ENCODE data around the gene CD200. TPM values are rescaled to one million over a fixed set of nuclear protein-coding genes. Genes with fewer than 3 reads are reported as not detected.

The CD200 gene
- total RNA-seq, 4 donors from 2014 or later: 3.7 to 15.4 (median 7.1) TPM

DNA sequence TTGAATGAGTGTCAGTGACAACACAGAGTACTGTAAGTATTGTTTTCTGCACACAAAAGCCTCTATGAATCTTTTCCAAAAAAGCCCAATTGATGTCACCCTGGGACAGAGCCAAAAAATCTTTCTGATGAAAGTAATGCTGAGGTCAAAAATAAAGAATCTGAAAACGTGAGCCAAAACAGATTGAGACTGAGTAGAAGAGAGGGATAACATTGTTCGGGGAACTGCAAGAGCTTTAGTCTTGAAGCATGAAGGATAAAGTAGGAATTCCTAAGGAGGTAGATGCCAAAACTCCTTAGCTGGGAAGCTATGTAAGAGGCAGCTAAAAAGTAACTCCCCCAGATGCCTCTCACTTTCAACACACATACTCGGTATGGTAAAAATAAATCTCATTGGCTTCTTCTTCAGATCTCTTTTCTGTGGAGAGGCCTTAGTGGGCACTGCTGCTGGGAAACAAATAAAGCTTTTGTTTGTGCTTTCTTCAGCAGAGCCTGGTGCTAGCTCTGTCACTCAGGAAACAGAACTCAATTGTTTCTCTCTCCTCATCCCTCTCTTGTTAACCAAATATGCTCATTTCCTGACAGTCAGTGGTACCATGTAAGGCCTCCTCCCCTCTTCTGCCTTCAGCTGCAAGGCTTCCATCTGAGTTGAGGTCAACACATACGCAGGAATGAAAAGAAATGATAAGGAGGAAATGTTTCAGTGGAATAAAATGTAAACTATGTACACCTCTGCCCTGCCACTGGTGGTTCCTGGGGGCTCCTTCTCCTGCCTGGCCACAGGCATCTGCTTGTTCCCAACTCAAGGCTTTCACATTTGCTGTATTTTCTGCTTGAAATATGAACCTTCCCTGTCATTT is 58.1 kb downstream of the CD200 start:
- H3K27ac ChIP-seq: peak overlapping the region in 3 of 4 donors; percentile 1 to 64 (median 56)
- no peaks in the 10 kb centered on the region for H3K9me3 ChIP-seq
- DNase-seq: no peak
- TF ChIP-seq, protein P1, sequence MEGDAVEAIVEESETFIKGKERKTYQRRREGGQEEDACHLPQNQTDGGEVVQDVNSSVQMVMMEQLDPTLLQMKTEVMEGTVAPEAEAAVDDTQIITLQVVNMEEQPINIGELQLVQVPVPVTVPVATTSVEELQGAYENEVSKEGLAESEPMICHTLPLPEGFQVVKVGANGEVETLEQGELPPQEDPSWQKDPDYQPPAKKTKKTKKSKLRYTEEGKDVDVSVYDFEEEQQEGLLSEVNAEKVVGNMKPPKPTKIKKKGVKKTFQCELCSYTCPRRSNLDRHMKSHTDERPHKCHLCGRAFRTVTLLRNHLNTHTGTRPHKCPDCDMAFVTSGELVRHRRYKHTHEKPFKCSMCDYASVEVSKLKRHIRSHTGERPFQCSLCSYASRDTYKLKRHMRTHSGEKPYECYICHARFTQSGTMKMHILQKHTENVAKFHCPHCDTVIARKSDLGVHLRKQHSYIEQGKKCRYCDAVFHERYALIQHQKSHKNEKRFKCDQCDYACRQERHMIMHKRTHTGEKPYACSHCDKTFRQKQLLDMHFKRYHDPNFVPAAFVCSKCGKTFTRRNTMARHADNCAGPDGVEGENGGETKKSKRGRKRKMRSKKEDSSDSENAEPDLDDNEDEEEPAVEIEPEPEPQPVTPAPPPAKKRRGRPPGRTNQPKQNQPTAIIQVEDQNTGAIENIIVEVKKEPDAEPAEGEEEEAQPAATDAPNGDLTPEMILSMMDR (IDR thresholded peaks at IDR 0.05): no peak
- no peak for TF ChIP-seq POLR2A (IDR thresholded peaks at IDR 0.05)
- no peak overlapping the region for H3K4me3 ChIP-seq
- peaks cover 0 to 4% (median 0%) of the 10 kb centered on the region in 4 donors for H3K4me1 ChIP-seq
- no peaks in the 10 kb centered on the region for H3K36me3 ChIP-seq
- no peaks in the 10 kb centered on the region for H3K27me3 ChIP-seq

DNA sequence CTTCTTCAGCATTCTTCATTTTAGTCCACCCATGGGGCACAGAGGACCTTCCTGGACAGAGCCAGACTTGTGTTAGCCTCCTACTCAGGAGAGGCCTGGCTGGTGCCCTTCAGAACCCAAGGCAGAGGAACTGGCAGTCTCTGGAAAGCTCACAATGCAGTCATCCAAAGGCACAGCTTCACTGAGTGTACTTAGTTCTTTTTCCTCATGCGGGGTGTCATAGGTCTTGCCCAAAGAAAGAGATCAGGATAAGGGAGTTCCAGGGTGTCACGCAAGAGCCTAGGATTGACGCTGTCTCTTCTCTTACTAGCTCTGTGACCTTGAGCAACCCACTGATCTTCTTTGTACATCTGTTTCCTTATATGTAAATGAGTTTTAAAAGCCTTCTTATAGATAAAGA is 58.7 kb downstream of the CD200 start:
- no peaks in the 10 kb centered on the region for H3K9me3 ChIP-seq
- DNase-seq: no peak
- no peaks in the 10 kb centered on the region for H3K27me3 ChIP-seq
- no peak overlapping the region for H3K4me3 ChIP-seq
- H3K4me1 ChIP-seq: peaks cover 0 to 4% (median 0%) of the 10 kb centered on the region in 4 donors
- peak overlapping the region in 2 of 4 donors; percentile 1 to 64 for H3K27ac ChIP-seq
- H3K36me3 ChIP-seq: no peaks in the 10 kb centered on the region
- TF ChIP-seq, protein P1 (IDR thresholded peaks at IDR 0.05): no peak
- TF ChIP-seq POLR2A (IDR thresholded peaks at IDR 0.05): no peak

DNA sequence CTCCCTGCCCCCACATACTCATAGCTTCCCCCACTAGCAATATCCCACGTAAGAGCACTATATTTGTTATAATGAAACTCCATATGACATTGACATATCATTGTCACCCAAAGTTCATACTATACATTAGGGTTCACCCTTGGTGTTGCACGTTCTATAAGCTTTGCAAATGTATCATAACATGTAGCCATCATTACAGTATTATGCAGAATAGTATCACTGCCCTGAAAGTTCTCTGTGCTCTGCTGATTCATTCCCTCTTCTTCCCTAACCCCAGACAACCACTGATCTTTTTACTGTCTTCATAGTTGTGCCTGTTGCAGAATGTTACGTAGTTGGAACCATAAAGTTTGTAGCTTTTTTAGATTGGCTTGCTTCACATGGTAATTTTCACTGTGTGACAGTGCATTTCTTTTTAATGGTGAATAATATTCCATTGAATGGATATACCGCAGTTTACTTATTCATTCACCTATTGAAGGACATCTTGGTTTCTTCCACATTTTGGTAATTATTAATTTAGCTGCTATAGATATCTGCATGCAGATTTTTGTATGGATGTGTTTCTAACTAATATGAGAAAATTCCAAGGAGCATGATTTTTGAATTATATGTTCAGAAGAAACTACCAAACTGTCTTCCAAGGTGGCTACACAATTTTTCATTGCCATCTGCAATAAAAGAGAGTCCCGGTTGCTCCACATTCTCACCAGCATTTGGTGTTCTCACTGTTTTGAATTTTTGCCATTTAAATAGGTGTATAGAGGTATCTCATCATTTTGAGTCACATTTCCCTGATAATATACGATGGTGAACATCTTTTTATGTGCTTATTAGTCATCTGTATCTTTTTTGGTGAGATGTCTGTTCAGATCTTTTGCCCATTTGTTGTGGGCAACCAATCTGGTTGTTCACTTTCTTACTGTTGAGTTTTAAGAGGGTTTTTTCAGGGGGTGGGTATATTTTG is 59.7 kb downstream of the CD200 start:
- peaks cover 0 to 4% (median 0%) of the 10 kb centered on the region in 4 donors for H3K4me1 ChIP-seq
- no peak overlapping the region for H3K27ac ChIP-seq
- H3K9me3 ChIP-seq: no peaks in the 10 kb centered on the region
- no peak overlapping the region for H3K4me3 ChIP-seq
- no peaks in the 10 kb centered on the region for H3K36me3 ChIP-seq
- DNase-seq: no peak
- no peak for TF ChIP-seq POLR2A (IDR thresholded peaks at IDR 0.05)
- TF ChIP-seq, protein P1 (IDR thresholded peaks at IDR 0.05): no peak
- no peaks in the 10 kb centered on the region for H3K27me3 ChIP-seq

DNA sequence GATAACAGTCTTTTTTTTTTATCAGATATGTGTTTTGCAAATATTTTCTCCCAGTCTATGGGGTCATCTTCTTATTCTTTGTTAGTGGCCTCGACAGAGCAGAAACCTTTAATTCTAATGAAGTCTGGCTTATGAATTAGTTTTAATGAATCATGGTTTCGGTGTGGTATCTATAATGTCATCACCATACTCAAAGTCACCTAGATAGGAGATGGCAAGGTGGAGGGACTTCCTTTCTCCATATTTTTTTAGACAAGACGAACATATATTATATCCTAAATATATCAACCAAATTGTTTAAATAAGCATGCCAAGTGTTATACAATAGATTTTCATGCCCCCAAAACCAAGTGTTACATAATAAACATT is 60.4 kb downstream of the CD200 start:
- Histone ChIP-seq H3K9me3 (no peaks in the 10 kb centered on the region), H3K36me3 (no peaks in the 10 kb centered on the region), H3K27me3 (no peaks in the 10 kb centered on the region), H3K27ac (peak overlapping the region in 1 of 4 donors; percentile 9), H3K4me1 (peaks cover 0 to 4% (median 0%) of the 10 kb centered on the region in 4 donors), H3K4me3 (no peak overlapping the region)
- DNase-seq: no peak
- TF ChIP-seq POLR2A (IDR thresholded peaks at IDR 0.05): no peak
- TF ChIP-seq, protein P1 (IDR thresholded peaks at IDR 0.05): no peak

DNA sequence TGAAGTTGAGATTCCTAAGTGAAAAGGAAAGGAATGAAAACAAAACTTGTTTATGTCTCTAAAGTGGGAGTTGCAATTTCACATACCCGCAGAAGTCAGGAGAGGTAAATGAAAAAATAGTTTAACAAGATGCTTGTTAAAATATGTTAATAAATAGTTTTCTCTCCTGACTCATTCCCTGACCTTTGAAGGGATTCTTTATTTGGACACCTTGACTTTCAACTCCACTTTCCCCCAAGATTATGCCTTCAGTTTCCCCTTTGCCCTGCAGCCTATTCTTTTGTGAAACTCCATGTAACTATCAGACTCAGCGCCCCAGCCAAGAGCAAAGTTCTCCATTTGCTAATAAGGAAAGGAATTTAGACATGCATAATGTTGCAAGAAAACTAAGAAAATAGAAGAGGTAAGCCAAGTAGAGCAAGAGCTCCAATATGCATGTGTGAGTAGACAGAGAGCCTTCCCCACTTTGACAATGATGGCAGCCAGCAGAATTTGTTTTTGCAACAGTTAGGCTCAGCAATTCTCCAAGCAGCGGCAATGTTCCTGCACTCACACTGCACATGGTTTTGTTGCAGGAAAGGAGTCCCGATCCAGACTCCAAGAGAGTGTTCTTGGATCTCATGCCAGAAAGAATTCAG is 61.2 kb downstream of the CD200 start:
- Histone ChIP-seq H3K27ac (peak overlapping the region in 1 of 4 donors; percentile 9), H3K9me3 (no peaks in the 10 kb centered on the region), H3K27me3 (no peaks in the 10 kb centered on the region), H3K36me3 (no peaks in the 10 kb centered on the region), H3K4me1 (peaks cover 0 to 4% (median 0%) of the 10 kb centered on the region in 4 donors), H3K4me3 (no peak overlapping the region)
- DNase-seq: no peak
- TF ChIP-seq, protein P1 (IDR thresholded peaks at IDR 0.05): no peak
- no peak for TF ChIP-seq POLR2A (IDR thresholded peaks at IDR 0.05)

All from Peyer's patch (tissue), 4 donors.